Measurements from ENCODE around the gene TARM1.
"Not testable (repeated sequence)": the region's sequence is repeated elsewhere in the genome, so short reads cannot be mapped to it uniquely, and the experiment has no call there.

GRCh38 chr19:54099903-54100255, 18.7 kb upstream of the TARM1 start:
- not testable (repeated sequence) for TF ChIP-seq CTCF, POLR2AphosphoS5, POLR2A (IDR thresholded peaks at IDR 0.05)

Measured in prostate gland (tissue), 2 donors.